ENCODE results near the gene VMO1.

The VMO1 gene

DNA sequence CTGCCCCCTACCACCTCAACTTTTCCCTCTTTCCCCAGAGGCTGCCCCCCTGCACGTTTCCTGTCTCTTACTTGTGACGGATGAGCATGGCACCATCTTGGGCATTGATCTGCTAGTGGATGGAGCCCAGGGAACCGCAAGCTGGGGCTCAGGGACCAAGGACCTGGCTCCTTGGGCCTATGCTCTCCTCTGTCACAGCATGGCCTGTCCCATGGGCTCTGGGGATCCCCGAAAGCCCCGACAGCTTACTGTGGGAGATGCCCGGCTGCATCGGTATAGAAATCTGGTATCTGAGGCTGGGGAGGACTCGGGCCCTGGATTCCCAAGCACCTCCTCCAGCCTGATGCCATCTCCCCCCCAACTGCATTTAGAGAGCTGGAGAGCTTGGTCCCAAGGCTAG, 44.6 kb downstream of the VMO1 start:
- no peaks in the 10 kb centered on the region for H3K27me3 ChIP-seq (ENCODE audit: control insufficient read depth, insufficient read depth, low read length)
- H3K4me2 ChIP-seq (ENCODE audit: low read length): no peak overlapping the region
- TF ChIP-seq CTCF (IDR thresholded peaks at IDR 0.05): no peak
- H3K4me1 ChIP-seq: peaks cover 5% of the 10 kb centered on the region
- no peak overlapping the region for H3K9ac ChIP-seq
- no peak overlapping the region for H3K27ac ChIP-seq
- H3K36me3 ChIP-seq (ENCODE audit: control insufficient read depth, insufficient read depth, low read length): no peaks in the 10 kb centered on the region
- no peak overlapping the region for H2AFZ ChIP-seq
- no peak overlapping the region for H3K4me3 ChIP-seq (ENCODE audit: low read depth, low read length)
- H3K79me2 ChIP-seq: no peaks in the 10 kb centered on the region
- H3K9me3 ChIP-seq (ENCODE audit: control insufficient read depth, low read length): no peaks in the 10 kb centered on the region

DNA sequence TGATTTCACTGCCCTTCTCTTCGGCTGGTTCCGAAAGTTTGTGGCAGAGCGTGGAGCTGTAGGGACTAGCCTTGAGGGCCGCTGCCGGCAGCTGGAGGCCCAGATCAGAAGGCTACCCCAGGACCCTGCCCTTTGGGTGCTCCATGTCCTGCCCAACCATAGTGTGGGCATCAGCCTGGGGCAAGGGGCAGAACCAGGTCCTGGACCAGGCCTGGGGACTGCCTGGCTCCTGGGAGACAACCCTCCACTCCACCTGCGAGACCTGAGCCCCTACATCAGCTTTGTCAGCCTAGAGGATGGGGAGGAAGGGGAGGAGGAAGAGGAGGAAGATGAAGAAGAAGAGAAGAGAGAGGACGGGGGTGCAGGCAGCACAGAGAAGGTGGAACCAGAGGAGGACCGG, 45.6 kb downstream of the VMO1 start:
- Histone ChIP-seq H3K27ac (no peak overlapping the region), H2AFZ (no peak overlapping the region), H3K36me3 (ENCODE audit: control insufficient read depth, insufficient read depth, low read length) (no peaks in the 10 kb centered on the region), H3K9ac (no peak overlapping the region), H3K4me1 (peaks cover 5% of the 10 kb centered on the region), H3K27me3 (ENCODE audit: control insufficient read depth, insufficient read depth, low read length) (no peaks in the 10 kb centered on the region), H3K4me3 (ENCODE audit: low read depth, low read length) (no peak overlapping the region), H3K79me2 (no peaks in the 10 kb centered on the region), H3K4me2 (ENCODE audit: low read length) (no peak overlapping the region), H3K9me3 (ENCODE audit: control insufficient read depth, low read length) (no peaks in the 10 kb centered on the region)
- TF ChIP-seq CTCF (IDR thresholded peaks at IDR 0.05): no peak

DNA sequence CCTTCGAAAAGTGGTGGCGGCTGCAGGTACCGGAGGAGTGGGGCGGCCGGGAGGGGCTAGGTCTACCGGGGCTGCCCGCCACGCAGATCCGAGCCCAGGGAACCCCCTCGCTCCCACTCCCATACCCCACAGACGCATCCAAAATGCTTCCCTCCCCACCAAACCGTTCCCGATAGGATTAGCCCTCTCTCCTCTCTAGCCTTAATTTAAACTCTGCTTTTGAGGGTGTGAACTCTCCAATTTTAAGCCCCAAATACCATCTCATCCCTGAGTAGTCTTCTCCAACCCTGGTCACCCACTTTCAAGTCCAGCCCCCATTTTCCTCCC, 46.2 kb downstream of the VMO1 start:
- H3K4me2 ChIP-seq (ENCODE audit: low read length): peak overlapping the region; percentile 97
- no peak overlapping the region for H3K27ac ChIP-seq
- H3K79me2 ChIP-seq: no peaks in the 10 kb centered on the region
- no peak overlapping the region for H3K9ac ChIP-seq
- H3K27me3 ChIP-seq (ENCODE audit: control insufficient read depth, insufficient read depth, low read length): no peaks in the 10 kb centered on the region
- no peaks in the 10 kb centered on the region for H3K36me3 ChIP-seq (ENCODE audit: control insufficient read depth, insufficient read depth, low read length)
- peak overlapping the region; percentile 99 for H2AFZ ChIP-seq
- peaks cover 5% of the 10 kb centered on the region for H3K4me1 ChIP-seq
- TF ChIP-seq CTCF (IDR thresholded peaks at IDR 0.05): no peak
- H3K4me3 ChIP-seq (ENCODE audit: low read depth, low read length): peak overlapping the region; percentile 85
- no peaks in the 10 kb centered on the region for H3K9me3 ChIP-seq (ENCODE audit: control insufficient read depth, low read length)

DNA sequence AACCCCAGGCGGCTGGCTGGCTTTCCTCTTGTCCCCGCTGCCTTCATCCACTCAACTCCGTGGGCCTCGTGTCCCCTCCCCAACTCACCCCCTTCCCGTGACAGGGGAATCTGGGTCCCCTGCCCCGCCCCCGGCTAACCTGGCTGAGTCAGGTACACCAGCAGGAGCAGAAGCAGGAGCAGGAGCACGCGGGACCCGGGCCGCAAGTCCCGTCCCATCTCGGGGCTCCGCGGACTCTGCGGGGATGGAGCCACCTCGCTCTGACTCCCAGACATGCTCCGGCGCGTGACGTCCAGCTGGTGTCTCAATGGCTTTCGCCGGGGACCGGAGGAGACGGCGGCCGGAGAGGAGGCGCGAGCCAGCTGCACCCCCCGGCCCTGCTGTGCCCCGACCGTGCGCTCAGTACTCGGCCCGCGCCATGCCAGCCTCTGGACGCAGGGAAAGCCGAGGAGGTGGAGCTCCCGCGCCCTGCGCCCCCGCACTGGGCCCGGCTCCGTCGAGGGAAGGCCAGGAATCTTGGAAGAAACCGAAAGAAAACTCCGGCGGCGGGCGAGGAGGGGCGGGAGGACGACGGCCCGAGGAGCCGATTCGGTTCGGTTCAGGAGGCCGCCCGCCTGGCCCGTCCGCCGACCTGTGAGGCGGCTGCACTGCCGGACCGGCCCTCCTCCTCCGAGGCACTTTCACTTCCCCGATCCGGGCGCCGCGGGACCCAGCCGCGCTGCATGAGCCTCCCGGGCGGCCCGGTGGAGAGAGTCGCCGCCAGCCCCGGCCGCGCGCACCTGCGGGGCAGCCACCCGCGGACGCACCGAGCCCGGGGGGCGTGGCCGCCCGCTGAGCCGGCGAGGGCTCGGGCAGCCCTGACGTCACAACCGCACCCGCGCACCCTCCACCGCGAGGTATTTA, 46.8 kb downstream of the VMO1 start, which contains the start of the genes CXCL16 and ZMYND15:
TSS of gene CXCL16 (minus strand) at position 807 of the 903 bp plus-strand sequence. CDS start at position 218, 589 bp downstream.
TSS of gene ZMYND15 (plus strand) at position 712 of the 903 bp plus-strand sequence. CDS start 716 bp downstream, outside the sequence.
- no peak for TF ChIP-seq CTCF (IDR thresholded peaks at IDR 0.05)
- Histone ChIP-seq H3K4me1 (peaks cover 5% of the 10 kb centered on the region), H2AFZ (peak within 1 kb of the TSS; percentile 99), H3K79me2 (no peaks in the 10 kb centered on the region), H3K36me3 (ENCODE audit: control insufficient read depth, insufficient read depth, low read length) (no peaks in the 10 kb centered on the region), H3K27ac (peak within 1 kb of the TSS; percentile 77), H3K27me3 (ENCODE audit: control insufficient read depth, insufficient read depth, low read length) (no peaks in the 10 kb centered on the region), H3K9ac (peak within 1 kb of the TSS; percentile 89), H3K4me2 (ENCODE audit: low read length) (peak within 1 kb of the TSS; percentile 97), H3K9me3 (ENCODE audit: control insufficient read depth, low read length) (no peaks in the 10 kb centered on the region), H3K4me3 (ENCODE audit: low read depth, low read length) (peak within 1 kb of the TSS; percentile 85)
